Osteoblast (primary cell): ENCODE data around the gene HOXA1. TPM values are rescaled to one million over a fixed set of nuclear protein-coding genes. Genes with fewer than 3 reads are reported as not detected.

ENCODE experiments used
- DNase-seq: peaks from one replicate; pipeline ENCODE4 v3.0.0; 2011; ENCODE audit warnings: low spot score, mixed read lengths; ENCODE audit not compliant: insufficient read length; ENCODE audit errors: missing footprints
- H2AFZ ChIP-seq: 2 replicates; pipeline ENCODE4 v1.6.0; 2011; ENCODE audit warnings: mild to moderate bottlenecking, low read length
- H3K27ac ChIP-seq: 2 replicates; pipeline ENCODE4 v1.5.1; 2011; ENCODE audit warnings: mild to moderate bottlenecking, low read depth, low read length, moderate library complexity
- H3K27me3 ChIP-seq: 2 replicates; pipeline ENCODE4 v1.6.0; 2012; ENCODE audit warnings: mild to moderate bottlenecking, control low read depth, inconsistent platforms, low read length, moderate library complexity; ENCODE audit not compliant: insufficient read depth
- H3K36me3 ChIP-seq: 2 replicates; pipeline ENCODE4 v1.5.1; 2011; ENCODE audit warnings: mild to moderate bottlenecking, low read length, control low read depth, moderate library complexity; ENCODE audit not compliant: insufficient read depth
- H3K4me1 ChIP-seq: 2 replicates; pipeline ENCODE4 v1.5.1; 2011; ENCODE audit warnings: mild to moderate bottlenecking, low read length, control low read depth, moderate library complexity; ENCODE audit not compliant: insufficient read depth
- H3K4me2 ChIP-seq: 2 replicates; pipeline ENCODE4 v1.6.0; 2011; ENCODE audit warnings: mild to moderate bottlenecking, low read length; ENCODE audit not compliant: insufficient read depth
- H3K4me3 ChIP-seq: fragments of 200-600 bp; sonication (generic); 3 replicates; pipeline ENCODE4 v1.5.1; 2012; ENCODE audit warnings: mild to moderate bottlenecking, low read length, inconsistent platforms; ENCODE audit not compliant: insufficient read depth
- H3K79me2 ChIP-seq: 2 replicates; pipeline ENCODE4 v1.6.0; 2012; ENCODE audit warnings: mild to moderate bottlenecking, low read length, control low read depth, inconsistent platforms; ENCODE audit not compliant: insufficient read depth
- H3K9me3 ChIP-seq: 2 replicates; pipeline ENCODE4 v1.5.1; 2011; ENCODE audit warnings: low read depth, low read length, control low read depth
- H4K20me1 ChIP-seq: 2 replicates; pipeline ENCODE4 v1.6.0; 2012; ENCODE audit warnings: mild to moderate bottlenecking, low read length, control low read depth; ENCODE audit not compliant: insufficient read depth
- total RNA-seq: library from RNA; depleted of rRNA; stranded (reverse); fragments of >200 nt; gene quantifications from 2 replicates; pipeline ENCODE4 v1.2.3, GENCODE V29; 2012
- TF ChIP-seq, protein P1 (sequence below): IDR thresholded peaks from 2 replicates; pipeline ENCODE4 v1.5.1; 2011; ENCODE audit warnings: mild to moderate bottlenecking, low read depth, low read length, moderate library complexity; ENCODE audit errors: extremely low read depth

HOXA1 gene
- total RNA-seq, 1 donor, result 0.72 TPM

DNA sequence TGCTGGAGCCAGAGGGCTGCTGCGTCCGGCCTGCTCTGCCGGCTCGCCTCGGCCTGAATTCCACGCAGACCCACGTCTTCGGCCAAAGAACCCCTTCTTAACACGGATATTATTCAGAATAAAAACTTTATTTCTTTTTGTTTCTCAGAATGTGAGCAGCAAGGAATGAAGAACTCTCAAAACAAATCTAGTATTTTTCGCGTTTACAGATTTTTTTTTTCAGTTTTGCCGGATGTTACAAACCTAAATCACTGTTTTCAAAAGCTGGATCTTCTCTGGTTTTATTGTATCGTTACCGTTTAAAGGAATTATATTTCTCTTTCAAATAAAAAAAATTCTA, 11.1 kb upstream of the HOXA1 start:
- Histone ChIP-seq H3K36me3 (no peaks in the 10 kb centered on the region), H3K27ac (no peak overlapping the region), H3K4me3 (no peak overlapping the region), H3K79me2 (peaks cover 15% of the 10 kb centered on the region), H4K20me1 (peaks cover 5% of the 10 kb centered on the region), H2AFZ (no peak overlapping the region), H3K4me2 (no peak overlapping the region), H3K9me3 (no peaks in the 10 kb centered on the region), H3K27me3 (no peaks in the 10 kb centered on the region), H3K4me1 (peaks cover 30% of the 10 kb centered on the region)
- TF ChIP-seq, protein P1, sequence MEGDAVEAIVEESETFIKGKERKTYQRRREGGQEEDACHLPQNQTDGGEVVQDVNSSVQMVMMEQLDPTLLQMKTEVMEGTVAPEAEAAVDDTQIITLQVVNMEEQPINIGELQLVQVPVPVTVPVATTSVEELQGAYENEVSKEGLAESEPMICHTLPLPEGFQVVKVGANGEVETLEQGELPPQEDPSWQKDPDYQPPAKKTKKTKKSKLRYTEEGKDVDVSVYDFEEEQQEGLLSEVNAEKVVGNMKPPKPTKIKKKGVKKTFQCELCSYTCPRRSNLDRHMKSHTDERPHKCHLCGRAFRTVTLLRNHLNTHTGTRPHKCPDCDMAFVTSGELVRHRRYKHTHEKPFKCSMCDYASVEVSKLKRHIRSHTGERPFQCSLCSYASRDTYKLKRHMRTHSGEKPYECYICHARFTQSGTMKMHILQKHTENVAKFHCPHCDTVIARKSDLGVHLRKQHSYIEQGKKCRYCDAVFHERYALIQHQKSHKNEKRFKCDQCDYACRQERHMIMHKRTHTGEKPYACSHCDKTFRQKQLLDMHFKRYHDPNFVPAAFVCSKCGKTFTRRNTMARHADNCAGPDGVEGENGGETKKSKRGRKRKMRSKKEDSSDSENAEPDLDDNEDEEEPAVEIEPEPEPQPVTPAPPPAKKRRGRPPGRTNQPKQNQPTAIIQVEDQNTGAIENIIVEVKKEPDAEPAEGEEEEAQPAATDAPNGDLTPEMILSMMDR, result no peak
- DNase-seq, result no peak

DNA sequence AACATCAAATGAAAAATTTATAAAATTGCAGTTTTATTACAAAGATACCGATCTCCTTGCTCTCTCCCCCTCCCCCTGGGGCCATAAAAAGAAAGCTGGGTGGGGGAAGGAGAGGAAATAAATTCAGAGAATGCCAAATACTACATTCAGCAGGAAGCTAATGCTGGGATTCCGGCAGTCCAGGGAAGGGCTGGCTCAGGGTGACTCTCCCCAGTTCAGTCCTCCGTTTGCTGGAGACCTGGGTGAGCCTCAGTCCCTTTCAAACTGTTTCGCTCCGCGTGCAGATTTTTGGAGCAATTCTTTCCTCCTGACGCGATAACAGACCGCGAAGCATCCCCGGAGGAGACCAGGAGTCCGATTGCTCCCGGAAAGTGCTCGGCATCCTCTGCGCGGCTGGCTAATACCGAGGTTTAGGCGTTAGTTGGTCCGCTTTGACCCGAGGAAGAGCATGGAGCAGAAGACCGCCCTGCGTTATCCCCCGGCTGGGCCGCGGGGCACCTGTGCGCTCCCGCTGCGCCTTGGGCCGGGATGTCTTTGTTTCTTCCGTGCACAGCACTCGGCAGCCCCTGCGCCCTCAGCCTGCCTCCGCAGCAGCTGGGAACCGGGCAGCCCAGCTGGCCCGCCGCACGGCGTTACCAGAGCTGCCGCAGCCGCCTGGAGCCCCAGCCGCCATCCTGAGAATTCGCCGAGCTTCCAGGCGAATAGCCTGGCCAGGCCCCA, 10.5 kb upstream of the HOXA1 start:
- Histone ChIP-seq H3K4me2 (no peak overlapping the region), H3K27ac (no peak overlapping the region), H3K27me3 (no peaks in the 10 kb centered on the region), H4K20me1 (peaks cover 5% of the 10 kb centered on the region), H3K9me3 (no peaks in the 10 kb centered on the region), H2AFZ (no peak overlapping the region), H3K4me1 (peaks cover 25% of the 10 kb centered on the region), H3K79me2 (peaks cover 13% of the 10 kb centered on the region), H3K36me3 (peaks cover 4% of the 10 kb centered on the region), H3K4me3 (no peak overlapping the region)
- TF ChIP-seq, protein P1, result no peak
- DNase-seq, result peak; percentile 85

DNA sequence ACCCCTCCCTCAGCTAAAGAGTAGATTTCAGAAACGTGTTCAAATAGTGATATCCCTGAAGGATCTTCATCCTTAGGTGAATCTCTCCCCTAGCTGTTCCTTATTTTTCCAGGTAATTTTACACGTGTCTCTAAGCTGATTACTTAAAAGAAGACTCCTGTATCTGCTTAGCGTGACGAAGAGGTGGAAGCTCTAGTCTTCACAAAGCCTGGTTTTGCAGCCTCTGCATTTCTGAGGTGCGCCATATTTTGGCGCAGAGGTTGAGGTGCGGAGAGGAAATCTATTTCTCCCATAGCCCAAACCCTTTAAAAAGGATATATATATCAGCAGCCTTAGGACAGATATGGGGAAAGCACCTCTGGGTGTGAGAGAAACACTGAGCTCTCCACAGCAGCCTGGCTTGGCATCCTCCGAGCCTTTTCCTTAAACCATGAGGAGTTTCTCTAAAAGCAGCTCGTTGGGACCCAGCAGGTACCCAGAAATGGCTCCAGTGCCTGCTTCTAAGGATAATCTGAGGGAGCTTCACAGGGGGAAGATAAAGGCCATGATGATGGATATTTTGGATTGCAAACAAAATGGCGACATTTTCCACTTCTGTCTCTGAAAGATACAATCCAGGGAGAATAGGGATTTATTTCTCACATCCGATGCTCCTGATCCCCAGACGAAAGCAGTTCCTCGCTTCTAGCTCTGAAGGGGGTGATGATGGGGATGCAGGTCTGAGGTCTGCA, 9.7 kb upstream of the HOXA1 start:
- peaks cover 17% of the 10 kb centered on the region for H3K4me1 ChIP-seq
- H3K79me2 ChIP-seq, result peaks cover 20% of the 10 kb centered on the region
- H3K27me3 ChIP-seq, result no peaks in the 10 kb centered on the region
- no peak overlapping the region for H3K4me2 ChIP-seq
- no peak for DNase-seq
- peaks cover 6% of the 10 kb centered on the region for H4K20me1 ChIP-seq
- H3K36me3 ChIP-seq, result peaks cover 13% of the 10 kb centered on the region
- H3K4me3 ChIP-seq, result no peak overlapping the region
- H2AFZ ChIP-seq, result no peak overlapping the region
- H3K27ac ChIP-seq, result peak overlapping the region; percentile 20
- TF ChIP-seq, protein P1, result no peak
- no peaks in the 10 kb centered on the region for H3K9me3 ChIP-seq

DNA sequence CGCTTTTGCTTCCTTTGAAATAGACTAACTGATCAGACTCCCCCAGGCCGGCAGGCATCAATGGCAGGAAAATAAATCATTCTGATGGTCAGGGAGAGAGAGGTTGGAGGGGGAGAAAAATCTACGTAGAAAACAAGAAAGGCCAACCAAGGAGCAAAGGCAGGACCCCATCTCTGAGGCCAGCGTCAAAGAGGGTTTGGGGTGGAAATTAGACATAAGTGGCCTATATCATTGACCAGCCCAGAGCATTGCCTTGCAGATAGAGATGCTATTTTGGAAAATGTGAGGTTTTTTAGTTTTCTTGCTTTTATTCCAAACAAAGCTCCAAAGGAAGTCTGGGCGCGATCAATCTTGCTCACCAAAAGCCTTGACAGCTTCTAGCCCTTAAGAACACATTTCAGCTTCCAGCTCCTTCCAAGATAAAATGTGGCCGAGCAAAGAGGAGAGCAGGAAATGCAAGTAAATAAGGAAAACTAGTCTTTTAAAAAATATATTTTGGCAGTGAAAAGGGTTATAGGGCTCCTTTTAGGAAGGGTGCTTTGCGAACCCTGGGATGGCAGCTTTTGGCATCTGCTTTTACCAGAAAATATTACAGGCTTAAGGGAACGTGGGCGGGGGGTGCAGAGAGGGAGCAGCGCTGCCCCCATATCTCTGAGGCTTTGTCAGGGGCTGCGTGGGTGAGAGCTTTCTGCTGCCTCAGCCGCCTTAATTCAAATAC, 8.7 kb upstream of the HOXA1 start:
- H2AFZ ChIP-seq, result no peak overlapping the region
- H3K4me1 ChIP-seq, result peaks cover 14% of the 10 kb centered on the region
- H3K36me3 ChIP-seq, result peaks cover 20% of the 10 kb centered on the region
- H3K27ac ChIP-seq, result peak overlapping the region; percentile 20
- TF ChIP-seq, protein P1, result no peak
- no peaks in the 10 kb centered on the region for H3K27me3 ChIP-seq
- DNase-seq, result peak; percentile 92
- no peaks in the 10 kb centered on the region for H3K9me3 ChIP-seq
- H3K4me2 ChIP-seq, result peak overlapping the region; percentile 44
- H4K20me1 ChIP-seq, result peaks cover 8% of the 10 kb centered on the region
- peaks cover 21% of the 10 kb centered on the region for H3K79me2 ChIP-seq
- no peak overlapping the region for H3K4me3 ChIP-seq
